ENCODE results near the gene GSN.

GRCh38 chr9:121260457-121261106, 7.4 kb upstream of the GSN start:
- TF ChIP-seq CTCF (conservative IDR thresholded peaks at IDR 0.05; ENCODE audit: low read depth, low read length), result no peak
- no peak for TF ChIP-seq EZH2 (IDR thresholded peaks at IDR 0.05; ENCODE audit: borderline replicate concordance, low read depth, low read length, poor library complexity, severe bottlenecking)

Measured in A673 (cell line).